GM23338 (cell line): ENCODE data around the gene TESMIN. TPM values are rescaled to one million over a fixed set of nuclear protein-coding genes. Genes with fewer than 3 reads are reported as not detected.

Experiments
- ATAC-seq: fragments of 200-7000 bp; cut with Tn5 transposase; 3 replicates; pipeline ENCODE4 v1.9.1; 2020
- DNase-seq: peaks from one replicate; pipeline ENCODE4 v3.0.0-alpha.2; 2015; ENCODE audit warnings: low spot score
- H2AFZ ChIP-seq: fragments of 200-600 bp; sonication (generic); 2 replicates; pipeline ENCODE4 v1.8.0; 2016; ENCODE audit warnings: antibody characterized with exemption, mild to moderate bottlenecking, moderate library complexity
- H3F3A ChIP-seq: fragments of 200-600 bp; sonication (generic); replicated peaks from 2 replicates; pipeline ENCODE4 v1.8.0; 2017; ENCODE audit warnings: antibody characterized with exemption, mixed run types, low read depth
- H3K27ac ChIP-seq: fragments of 200-600 bp; sonication (generic); 2 replicates; pipeline ENCODE4 v1.6.1; 2016; ENCODE audit warnings: low read depth
- H3K27me3 ChIP-seq: fragments of 200-600 bp; sonication (generic); 2 replicates; pipeline ENCODE4 v1.8.0; 2016; ENCODE audit warnings: mild to moderate bottlenecking, mixed run types, moderate library complexity; ENCODE audit not compliant: insufficient read depth
- H3K36me3 ChIP-seq: fragments of 200-600 bp; sonication (generic); 2 replicates; pipeline ENCODE4 v1.8.0; 2016; ENCODE audit warnings: mild to moderate bottlenecking; ENCODE audit not compliant: insufficient read depth
- H3K4me1 ChIP-seq: fragments of 200-600 bp; sonication (generic); 2 replicates; pipeline ENCODE4 v1.8.0; 2016; ENCODE audit warnings: mild to moderate bottlenecking, moderate library complexity; ENCODE audit not compliant: insufficient read depth
- H3K4me2 ChIP-seq: fragments of 200-600 bp; sonication (generic); 2 replicates; pipeline ENCODE4 v1.7.1; 2017; ENCODE audit warnings: mixed run types
- H3K4me3 ChIP-seq: fragments of 200-600 bp; sonication (generic); 2 replicates; pipeline ENCODE4 v1.6.1; 2016; ENCODE audit warnings: mixed run types
- H3K79me2 ChIP-seq: fragments of 200-600 bp; sonication (generic); replicated peaks from 2 replicates; pipeline ENCODE4 v1.8.0; 2017; ENCODE audit warnings: mild to moderate bottlenecking; ENCODE audit not compliant: insufficient read depth
- H3K9me2 ChIP-seq: fragments of 200-600 bp; sonication (generic); 2 replicates; pipeline ENCODE4 v1.8.0; 2017; ENCODE audit not compliant: insufficient read depth
- H4K20me1 ChIP-seq: fragments of 200-600 bp; sonication (generic); replicated peaks from 2 replicates; pipeline ENCODE4 v1.8.0; 2017; ENCODE audit warnings: mild to moderate bottlenecking; ENCODE audit not compliant: insufficient read depth
- H3K27ac Mint-ChIP-seq: 2 replicates; pipeline ENCODE4 v1.8.0; 2020; ENCODE audit warnings: inconsistent platforms, mild to moderate bottlenecking, moderate library complexity, mixed read lengths
- H3K27me3 Mint-ChIP-seq: 3 replicates; pipeline ENCODE4 v1.8.0; 2022; ENCODE audit warnings: low read depth, mild to moderate bottlenecking, moderate library complexity, mixed read lengths, inconsistent platforms; ENCODE audit not compliant: insufficient read depth, poor library complexity
- H3K36me3 Mint-ChIP-seq: 3 replicates; pipeline ENCODE4 v1.8.0; 2021; ENCODE audit warnings: low read depth, mild to moderate bottlenecking, inconsistent platforms, moderate library complexity, mixed read lengths
- H3K4me1 Mint-ChIP-seq: 3 replicates; pipeline ENCODE4 v1.8.0; 2020; ENCODE audit warnings: mild to moderate bottlenecking, inconsistent platforms, mixed read lengths
- H3K4me3 Mint-ChIP-seq: 3 replicates; pipeline ENCODE4 v1.8.0; 2021; ENCODE audit warnings: moderate library complexity, mild to moderate bottlenecking, inconsistent platforms, mixed read lengths
- H3K9me3 Mint-ChIP-seq: 3 replicates; pipeline ENCODE4 v1.8.0; 2020; ENCODE audit warnings: moderate library complexity, mild to moderate bottlenecking, inconsistent platforms, mixed read lengths
- JUNB ChIP-seq: IDR thresholded peaks from one replicate; pipeline ENCODE4 v1.6.1; 2016; ENCODE audit warnings: antibody characterized with exemption; ENCODE audit not compliant: unreplicated experiment
- NANOG ChIP-seq: IDR thresholded peaks from 2 replicates; pipeline ENCODE4 v1.6.1; 2016; ENCODE audit warnings: antibody characterized with exemption, borderline replicate concordance
- ZNF114 ChIP-seq: fragments of 250-450 bp; sonication (Bioruptor Pico); IDR thresholded peaks from 2 replicates; pipeline ENCODE4 v1.5.0; 2020; ENCODE audit warnings: mild to moderate bottlenecking, moderate library complexity
- polyA plus RNA-seq: library from polyadenylated mRNA; unstranded; fragments of >200 nt; fragmentation: Nextera tagmentation; extraction: Ambion mirVana; gene quantifications from 2 replicates; pipeline ENCODE4 v1.2.1, GENCODE V29; 2016
- total RNA-seq: library from RNA; depleted of rRNA; stranded (reverse); fragments of >200 nt; shearing (Covaris generic); gene quantifications from 2 replicates; pipeline ENCODE4 v1.2.3, GENCODE V29; 2014
- TF ChIP-seq, protein P1 (sequence below): IDR thresholded peaks from one replicate; pipeline ENCODE4 v1.6.1; 2018; ENCODE audit warnings: antibody characterized with exemption; ENCODE audit not compliant: unreplicated experiment
- TF ChIP-seq, protein P2 (sequence below): fragments of 250-450 bp; sonication (Bioruptor Pico); IDR thresholded peaks from 2 replicates; pipeline ENCODE4 v1.5.0; 2020; ENCODE audit warnings: mild to moderate bottlenecking, moderate library complexity
- TF ChIP-seq, protein P3 (sequence below), 2 experiments: fragments of 200-600 bp in 1 of 2; sonication (generic) in 1 of 2; conservative IDR thresholded peaks; 2 replicates each; pipeline versions ENCODE4 v1.5.1 to v1.6.1; 2016 to 2017; ENCODE audit warnings: antibody characterized with exemption in 2 of 2, low read depth in 2 of 2, mild to moderate bottlenecking in 2 of 2, moderate library complexity in 1 of 2

Gene TESMIN
- total and polyA plus RNA-seq, 2 experiments from 2014 or later: 54.5 to 64.6 TPM

DNA sequence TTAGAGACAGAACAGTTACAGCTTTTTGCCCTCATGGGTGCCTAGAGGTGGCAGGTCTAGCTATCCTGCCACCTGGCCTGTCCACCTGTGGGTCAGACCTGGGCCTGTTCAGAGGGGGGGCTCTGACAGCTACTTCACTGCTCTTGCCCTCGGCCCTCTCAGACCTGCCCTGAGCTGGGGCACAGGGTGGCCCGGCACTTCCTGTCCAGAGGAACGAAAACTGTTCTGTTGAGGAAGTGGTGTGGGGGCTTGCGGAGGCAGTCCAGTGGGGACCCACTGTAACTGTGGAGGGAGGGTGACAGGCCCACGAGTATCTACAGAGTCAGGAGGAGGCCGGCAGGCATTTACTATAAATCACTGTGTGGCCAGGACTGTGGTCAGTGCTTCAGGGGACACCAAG is 16.2 kb downstream of the TESMIN start (continued):
- TF ChIP-seq, protein P1, sequence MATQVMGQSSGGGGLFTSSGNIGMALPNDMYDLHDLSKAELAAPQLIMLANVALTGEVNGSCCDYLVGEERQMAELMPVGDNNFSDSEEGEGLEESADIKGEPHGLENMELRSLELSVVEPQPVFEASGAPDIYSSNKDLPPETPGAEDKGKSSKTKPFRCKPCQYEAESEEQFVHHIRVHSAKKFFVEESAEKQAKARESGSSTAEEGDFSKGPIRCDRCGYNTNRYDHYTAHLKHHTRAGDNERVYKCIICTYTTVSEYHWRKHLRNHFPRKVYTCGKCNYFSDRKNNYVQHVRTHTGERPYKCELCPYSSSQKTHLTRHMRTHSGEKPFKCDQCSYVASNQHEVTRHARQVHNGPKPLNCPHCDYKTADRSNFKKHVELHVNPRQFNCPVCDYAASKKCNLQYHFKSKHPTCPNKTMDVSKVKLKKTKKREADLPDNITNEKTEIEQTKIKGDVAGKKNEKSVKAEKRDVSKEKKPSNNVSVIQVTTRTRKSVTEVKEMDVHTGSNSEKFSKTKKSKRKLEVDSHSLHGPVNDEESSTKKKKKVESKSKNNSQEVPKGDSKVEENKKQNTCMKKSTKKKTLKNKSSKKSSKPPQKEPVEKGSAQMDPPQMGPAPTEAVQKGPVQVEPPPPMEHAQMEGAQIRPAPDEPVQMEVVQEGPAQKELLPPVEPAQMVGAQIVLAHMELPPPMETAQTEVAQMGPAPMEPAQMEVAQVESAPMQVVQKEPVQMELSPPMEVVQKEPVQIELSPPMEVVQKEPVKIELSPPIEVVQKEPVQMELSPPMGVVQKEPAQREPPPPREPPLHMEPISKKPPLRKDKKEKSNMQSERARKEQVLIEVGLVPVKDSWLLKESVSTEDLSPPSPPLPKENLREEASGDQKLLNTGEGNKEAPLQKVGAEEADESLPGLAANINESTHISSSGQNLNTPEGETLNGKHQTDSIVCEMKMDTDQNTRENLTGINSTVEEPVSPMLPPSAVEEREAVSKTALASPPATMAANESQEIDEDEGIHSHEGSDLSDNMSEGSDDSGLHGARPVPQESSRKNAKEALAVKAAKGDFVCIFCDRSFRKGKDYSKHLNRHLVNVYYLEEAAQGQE: no peak
- no peak for TF ChIP-seq ZNF114 (CRISPR knock-in tag)
- TF ChIP-seq, protein P2, sequence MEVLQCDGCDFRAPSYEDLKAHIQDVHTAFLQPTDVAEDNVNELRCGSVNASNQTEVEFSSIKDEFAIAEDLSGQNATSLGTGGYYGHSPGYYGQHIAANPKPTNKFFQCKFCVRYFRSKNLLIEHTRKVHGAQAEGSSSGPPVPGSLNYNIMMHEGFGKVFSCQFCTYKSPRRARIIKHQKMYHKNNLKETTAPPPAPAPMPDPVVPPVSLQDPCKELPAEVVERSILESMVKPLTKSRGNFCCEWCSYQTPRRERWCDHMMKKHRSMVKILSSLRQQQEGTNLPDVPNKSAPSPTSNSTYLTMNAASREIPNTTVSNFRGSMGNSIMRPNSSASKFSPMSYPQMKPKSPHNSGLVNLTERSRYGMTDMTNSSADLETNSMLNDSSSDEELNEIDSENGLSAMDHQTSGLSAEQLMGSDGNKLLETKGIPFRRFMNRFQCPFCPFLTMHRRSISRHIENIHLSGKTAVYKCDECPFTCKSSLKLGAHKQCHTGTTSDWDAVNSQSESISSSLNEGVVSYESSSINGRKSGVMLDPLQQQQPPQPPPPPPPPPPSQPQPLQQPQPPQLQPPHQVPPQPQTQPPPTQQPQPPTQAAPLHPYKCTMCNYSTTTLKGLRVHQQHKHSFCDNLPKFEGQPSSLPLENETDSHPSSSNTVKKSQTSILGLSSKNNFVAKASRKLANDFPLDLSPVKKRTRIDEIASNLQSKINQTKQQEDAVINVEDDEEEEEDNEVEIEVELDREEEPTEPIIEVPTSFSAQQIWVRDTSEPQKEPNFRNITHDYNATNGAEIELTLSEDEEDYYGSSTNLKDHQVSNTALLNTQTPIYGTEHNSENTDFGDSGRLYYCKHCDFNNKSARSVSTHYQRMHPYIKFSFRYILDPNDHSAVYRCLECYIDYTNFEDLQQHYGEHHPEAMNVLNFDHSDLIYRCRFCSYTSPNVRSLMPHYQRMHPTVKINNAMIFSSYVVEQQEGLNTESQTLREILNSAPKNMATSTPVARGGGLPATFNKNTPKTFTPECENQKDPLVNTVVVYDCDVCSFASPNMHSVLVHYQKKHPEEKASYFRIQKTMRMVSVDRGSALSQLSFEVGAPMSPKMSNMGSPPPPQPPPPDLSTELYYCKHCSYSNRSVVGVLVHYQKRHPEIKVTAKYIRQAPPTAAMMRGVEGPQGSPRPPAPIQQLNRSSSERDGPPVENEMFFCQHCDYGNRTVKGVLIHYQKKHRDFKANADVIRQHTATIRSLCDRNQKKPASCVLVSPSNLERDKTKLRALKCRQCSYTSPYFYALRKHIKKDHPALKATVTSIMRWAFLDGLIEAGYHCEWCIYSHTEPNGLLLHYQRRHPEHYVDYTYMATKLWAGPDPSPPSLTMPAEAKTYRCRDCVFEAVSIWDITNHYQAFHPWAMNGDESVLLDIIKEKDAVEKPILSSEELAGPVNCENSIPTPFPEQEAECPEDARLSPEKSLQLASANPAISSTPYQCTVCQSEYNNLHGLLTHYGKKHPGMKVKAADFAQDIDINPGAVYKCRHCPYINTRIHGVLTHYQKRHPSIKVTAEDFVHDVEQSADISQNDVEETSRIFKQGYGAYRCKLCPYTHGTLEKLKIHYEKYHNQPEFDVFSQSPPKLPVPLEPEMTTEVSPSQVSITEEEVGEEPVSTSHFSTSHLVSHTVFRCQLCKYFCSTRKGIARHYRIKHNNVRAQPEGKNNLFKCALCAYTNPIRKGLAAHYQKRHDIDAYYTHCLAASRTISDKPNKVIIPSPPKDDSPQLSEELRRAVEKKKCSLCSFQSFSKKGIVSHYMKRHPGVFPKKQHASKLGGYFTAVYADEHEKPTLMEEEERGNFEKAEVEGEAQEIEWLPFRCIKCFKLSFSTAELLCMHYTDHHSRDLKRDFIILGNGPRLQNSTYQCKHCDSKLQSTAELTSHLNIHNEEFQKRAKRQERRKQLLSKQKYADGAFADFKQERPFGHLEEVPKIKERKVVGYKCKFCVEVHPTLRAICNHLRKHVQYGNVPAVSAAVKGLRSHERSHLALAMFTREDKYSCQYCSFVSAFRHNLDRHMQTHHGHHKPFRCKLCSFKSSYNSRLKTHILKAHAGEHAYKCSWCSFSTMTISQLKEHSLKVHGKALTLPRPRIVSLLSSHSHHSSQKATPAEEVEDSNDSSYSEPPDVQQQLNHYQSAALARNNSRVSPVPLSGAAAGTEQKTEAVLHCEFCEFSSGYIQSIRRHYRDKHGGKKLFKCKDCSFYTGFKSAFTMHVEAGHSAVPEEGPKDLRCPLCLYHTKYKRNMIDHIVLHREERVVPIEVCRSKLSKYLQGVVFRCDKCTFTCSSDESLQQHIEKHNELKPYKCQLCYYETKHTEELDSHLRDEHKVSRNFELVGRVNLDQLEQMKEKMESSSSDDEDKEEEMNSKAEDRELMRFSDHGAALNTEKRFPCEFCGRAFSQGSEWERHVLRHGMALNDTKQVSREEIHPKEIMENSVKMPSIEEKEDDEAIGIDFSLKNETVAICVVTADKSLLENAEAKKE (CRISPR knock-in tag): no peak

DNA sequence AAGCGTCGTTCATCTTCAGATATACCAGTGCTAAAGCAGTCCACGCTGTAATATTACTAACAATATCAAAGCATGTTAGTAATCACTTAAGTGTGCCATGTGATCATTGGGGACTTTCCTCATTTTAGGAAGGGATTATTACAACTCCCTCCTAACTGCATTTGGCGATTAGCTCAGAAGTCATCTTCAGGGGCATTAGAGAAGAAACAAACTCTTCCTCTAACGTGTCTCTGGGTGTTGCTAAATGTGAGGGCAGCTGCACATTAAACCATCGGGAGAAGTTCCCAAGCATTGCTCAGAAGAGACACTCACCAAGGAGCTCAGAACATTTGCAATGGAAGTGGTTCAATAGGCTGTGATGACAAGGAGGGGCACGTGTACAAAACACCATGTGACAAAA is 17.2 kb downstream of the TESMIN start:
- H3K9me2 ChIP-seq: no peaks in the 10 kb centered on the region
- no peak overlapping the region for H3K4me3 Mint-ChIP-seq
- H3K4me1 Mint-ChIP-seq: peaks cover 9% of the 10 kb centered on the region
- no peak overlapping the region for H3K4me3 ChIP-seq
- no peak overlapping the region for H2AFZ ChIP-seq
- no peaks in the 10 kb centered on the region for H3K27me3 Mint-ChIP-seq
- H3K36me3 Mint-ChIP-seq: peaks cover 23% of the 10 kb centered on the region
- no peak overlapping the region for H3K4me2 ChIP-seq
- no peaks in the 10 kb centered on the region for H3K9me3 Mint-ChIP-seq
- no peak overlapping the region for H3K27ac Mint-ChIP-seq
- H3K27ac ChIP-seq: no peak overlapping the region; the same call in 1 of the 2 replicates
- no peak for ATAC-seq
- no peaks in the 10 kb centered on the region for H3F3A ChIP-seq
- no peaks in the 10 kb centered on the region for H3K79me2 ChIP-seq
- H3K27me3 ChIP-seq: no peaks in the 10 kb centered on the region
- no peak for DNase-seq
- peaks cover 12% of the 10 kb centered on the region for H3K4me1 ChIP-seq
- H3K36me3 ChIP-seq: peaks cover 10% of the 10 kb centered on the region; the same call in 1 of the 2 replicates
- H4K20me1 ChIP-seq: 0 out of 2 replicates have a peak, but pooled peaks cover 2% of the 10 kb centered on the region
- TF ChIP-seq, protein P1: no peak
- TF ChIP-seq JUNB (no peak), NANOG (no peak)
- TF ChIP-seq, protein P3, sequence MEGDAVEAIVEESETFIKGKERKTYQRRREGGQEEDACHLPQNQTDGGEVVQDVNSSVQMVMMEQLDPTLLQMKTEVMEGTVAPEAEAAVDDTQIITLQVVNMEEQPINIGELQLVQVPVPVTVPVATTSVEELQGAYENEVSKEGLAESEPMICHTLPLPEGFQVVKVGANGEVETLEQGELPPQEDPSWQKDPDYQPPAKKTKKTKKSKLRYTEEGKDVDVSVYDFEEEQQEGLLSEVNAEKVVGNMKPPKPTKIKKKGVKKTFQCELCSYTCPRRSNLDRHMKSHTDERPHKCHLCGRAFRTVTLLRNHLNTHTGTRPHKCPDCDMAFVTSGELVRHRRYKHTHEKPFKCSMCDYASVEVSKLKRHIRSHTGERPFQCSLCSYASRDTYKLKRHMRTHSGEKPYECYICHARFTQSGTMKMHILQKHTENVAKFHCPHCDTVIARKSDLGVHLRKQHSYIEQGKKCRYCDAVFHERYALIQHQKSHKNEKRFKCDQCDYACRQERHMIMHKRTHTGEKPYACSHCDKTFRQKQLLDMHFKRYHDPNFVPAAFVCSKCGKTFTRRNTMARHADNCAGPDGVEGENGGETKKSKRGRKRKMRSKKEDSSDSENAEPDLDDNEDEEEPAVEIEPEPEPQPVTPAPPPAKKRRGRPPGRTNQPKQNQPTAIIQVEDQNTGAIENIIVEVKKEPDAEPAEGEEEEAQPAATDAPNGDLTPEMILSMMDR (conservative IDR thresholded peaks at IDR 0.05; ENCODE audit: low read depth in 2 of 2): no peak
